OCI-M2 (cell line): ENCODE measurements around the gene PPP1R12C.
"Not testable (repeated sequence)": the region's sequence is repeated elsewhere in the genome, so short reads cannot be mapped to it uniquely, and the experiment has no call there.

Experiments
- DNase-seq: peaks from one replicate; lab custom pipeline; 2025; ENCODE audit not compliant: unreplicated experiment; lab: John Stamatoyannopoulos, UW

PPP1R12C gene

GRCh38 chr19:55116859-55117662 lies at the start of gene PPP1R12C:
Gene PPP1R12C (minus strand): TSS chr19:55117637. CDS start chr19:55117543, 94 bp downstream.
- DNase-seq = no peak

- peak; percentile 97 for DNase-seq
These were observed 49.3 kb upstream of the PPP1R12C start, which contains the start of gene DNAAF3 for GRCh38 chr19:55166530-55167268. Gene DNAAF3 (minus strand): TSS chr19:55166613. CDS start chr19:55166413, 200 bp downstream.

- peak; percentile 66 for DNase-seq
These were observed 48.6 kb upstream of the PPP1R12C start for GRCh38 chr19:55165952-55166529.

GRCh38 chr19:55161571-55162322 lies 44.3 kb upstream of the PPP1R12C start:
- no peak for DNase-seq

GRCh38 chr19:55160986-55161365 lies 43.5 kb upstream of the PPP1R12C start:
- no peak for DNase-seq

- peak; percentile 64 for DNase-seq
These were observed 42.9 kb upstream of the PPP1R12C start for GRCh38 chr19:55160128-55160985.

GRCh38 chr19:55158848-55159749 lies 41.7 kb upstream of the PPP1R12C start:
- DNase-seq = peak; percentile 92

- DNase-seq = no peak
These were observed 41.0 kb upstream of the PPP1R12C start for GRCh38 chr19:55158423-55158822.

- no peak for DNase-seq
These were observed 39.8 kb upstream of the PPP1R12C start, which contains the start of gene TNNI3 for GRCh38 chr19:55157064-55157908. Gene TNNI3 (minus strand): TSS chr19:55157732. CDS start chr19:55157589, 143 bp downstream.

- no peak for DNase-seq
These were observed 39.0 kb upstream of the PPP1R12C start for GRCh38 chr19:55156202-55157063.

- DNase-seq = not testable (repeated sequence)
These were observed 38.3 kb upstream of the PPP1R12C start for GRCh38 chr19:55155784-55156183.

- DNase-seq = no peak
These were observed 36.3 kb upstream of the PPP1R12C start for GRCh38 chr19:55153652-55154264.

- DNase-seq = no peak
These were observed 34.6 kb upstream of the PPP1R12C start for GRCh38 chr19:55152017-55152416.

GRCh38 chr19:55149078-55150003 lies 31.9 kb upstream of the PPP1R12C start, which contains the start of gene TNNT1:
Gene TNNT1 (minus strand): TSS chr19:55149206. CDS start chr19:55147157, 2,049 bp downstream.
- no peak for DNase-seq

GRCh38 chr19:55147545-55148251 lies 30.3 kb upstream of the PPP1R12C start:
- no peak for DNase-seq
